PC-9 (cell line): ENCODE measurements around the gene HID1.

Experiments used
- CTCF ChIP-seq: fragments of 200-600 bp; sonication (generic); conservative IDR thresholded peaks from 2 replicates; pipeline ENCODE4 v1.6.1; 2017; ENCODE audit warnings: mixed run types, antibody characterized with exemption, mild to moderate bottlenecking, moderate library complexity
- EZH2 ChIP-seq: fragments of 200-600 bp; sonication (generic); IDR thresholded peaks from 2 replicates; pipeline ENCODE4 v1.8.0; 2017; ENCODE audit warnings: antibody characterized with exemption, low read depth

GRCh38 chr17:75006653-75007052 lies 34.1 kb upstream of the HID1 start:
- TF ChIP-seq EZH2 (no peak), CTCF (no peak)
